Measurements from ENCODE around the gene YPEL2.

YPEL2 gene

GRCh38 chr17:59392973-59393679 is 61.7 kb downstream of the YPEL2 start:
- TF ChIP-seq FOXP2 (optimal IDR thresholded peaks at IDR 0.05; ENCODE audit: borderline replicate concordance, extremely low read depth, extremely low read length, insufficient read depth) (no peak), POLR2AphosphoS5 (IDR thresholded peaks at IDR 0.05; ENCODE audit: low read depth, low read length) (no peak), SIN3A (IDR thresholded peaks at IDR 0.05; ENCODE audit: borderline replicate concordance, insufficient read depth, low read length) (no peak), TAF1 (IDR thresholded peaks at IDR 0.05; ENCODE audit: borderline replicate concordance, insufficient read depth, low read length) (no peak)
- TF ChIP-seq, protein P1, sequence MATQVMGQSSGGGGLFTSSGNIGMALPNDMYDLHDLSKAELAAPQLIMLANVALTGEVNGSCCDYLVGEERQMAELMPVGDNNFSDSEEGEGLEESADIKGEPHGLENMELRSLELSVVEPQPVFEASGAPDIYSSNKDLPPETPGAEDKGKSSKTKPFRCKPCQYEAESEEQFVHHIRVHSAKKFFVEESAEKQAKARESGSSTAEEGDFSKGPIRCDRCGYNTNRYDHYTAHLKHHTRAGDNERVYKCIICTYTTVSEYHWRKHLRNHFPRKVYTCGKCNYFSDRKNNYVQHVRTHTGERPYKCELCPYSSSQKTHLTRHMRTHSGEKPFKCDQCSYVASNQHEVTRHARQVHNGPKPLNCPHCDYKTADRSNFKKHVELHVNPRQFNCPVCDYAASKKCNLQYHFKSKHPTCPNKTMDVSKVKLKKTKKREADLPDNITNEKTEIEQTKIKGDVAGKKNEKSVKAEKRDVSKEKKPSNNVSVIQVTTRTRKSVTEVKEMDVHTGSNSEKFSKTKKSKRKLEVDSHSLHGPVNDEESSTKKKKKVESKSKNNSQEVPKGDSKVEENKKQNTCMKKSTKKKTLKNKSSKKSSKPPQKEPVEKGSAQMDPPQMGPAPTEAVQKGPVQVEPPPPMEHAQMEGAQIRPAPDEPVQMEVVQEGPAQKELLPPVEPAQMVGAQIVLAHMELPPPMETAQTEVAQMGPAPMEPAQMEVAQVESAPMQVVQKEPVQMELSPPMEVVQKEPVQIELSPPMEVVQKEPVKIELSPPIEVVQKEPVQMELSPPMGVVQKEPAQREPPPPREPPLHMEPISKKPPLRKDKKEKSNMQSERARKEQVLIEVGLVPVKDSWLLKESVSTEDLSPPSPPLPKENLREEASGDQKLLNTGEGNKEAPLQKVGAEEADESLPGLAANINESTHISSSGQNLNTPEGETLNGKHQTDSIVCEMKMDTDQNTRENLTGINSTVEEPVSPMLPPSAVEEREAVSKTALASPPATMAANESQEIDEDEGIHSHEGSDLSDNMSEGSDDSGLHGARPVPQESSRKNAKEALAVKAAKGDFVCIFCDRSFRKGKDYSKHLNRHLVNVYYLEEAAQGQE (IDR thresholded peaks at IDR 0.05; ENCODE audit: insufficient read depth in 1 of 2, low read depth in 2 of 2, low read length in 2 of 2): no peak

DNA sequence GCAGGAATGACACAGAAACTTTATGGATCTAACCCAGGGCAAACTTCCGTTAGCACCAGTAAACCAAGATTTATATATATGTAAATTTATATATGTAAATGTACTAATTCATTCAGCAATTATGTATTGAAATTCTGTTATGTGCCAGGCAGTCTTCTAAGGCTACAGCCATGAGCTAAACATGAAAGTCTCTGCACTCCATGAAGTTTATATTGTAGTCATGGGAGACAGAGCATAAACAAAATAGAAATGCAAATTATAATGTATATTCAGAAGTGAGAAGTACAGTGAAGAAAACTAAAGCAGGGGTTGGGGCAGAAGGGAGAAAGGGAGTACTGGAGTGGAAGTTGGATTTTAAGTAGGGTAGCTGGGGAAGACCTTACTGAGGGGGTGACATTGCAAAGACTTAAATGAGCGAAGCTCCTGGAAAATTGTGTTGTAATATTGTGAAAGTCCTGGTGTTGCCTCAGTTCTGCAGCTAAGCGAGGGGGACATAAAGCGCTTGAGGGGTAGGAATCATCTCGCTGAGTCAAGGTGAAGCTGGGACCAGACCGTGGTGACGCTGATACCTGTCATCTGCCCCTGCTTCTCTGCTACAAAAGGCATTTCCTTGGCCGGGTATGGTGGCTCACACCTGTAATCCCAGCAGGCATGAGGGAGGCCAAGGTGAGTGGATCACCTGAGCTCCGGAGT is 64.8 kb downstream of the YPEL2 start:
- TF ChIP-seq SIN3A (IDR thresholded peaks at IDR 0.05; ENCODE audit: borderline replicate concordance, insufficient read depth, low read length) (no peak), FOXP2 (optimal IDR thresholded peaks at IDR 0.05; ENCODE audit: borderline replicate concordance, extremely low read depth, extremely low read length, insufficient read depth) (no peak), POLR2AphosphoS5 (IDR thresholded peaks at IDR 0.05; ENCODE audit: low read depth, low read length) (no peak), TAF1 (IDR thresholded peaks at IDR 0.05; ENCODE audit: borderline replicate concordance, insufficient read depth, low read length) (no peak)
- TF ChIP-seq, protein P1 (IDR thresholded peaks at IDR 0.05; ENCODE audit: insufficient read depth in 1 of 2, low read depth in 2 of 2, low read length in 2 of 2): no peak

- TF ChIP-seq TAF1 (IDR thresholded peaks at IDR 0.05; ENCODE audit: borderline replicate concordance, insufficient read depth, low read length): no peak
- no peak for TF ChIP-seq SIN3A (IDR thresholded peaks at IDR 0.05; ENCODE audit: borderline replicate concordance, insufficient read depth, low read length)
- TF ChIP-seq, protein P1 (IDR thresholded peaks at IDR 0.05; ENCODE audit: insufficient read depth in 1 of 2, low read depth in 2 of 2, low read length in 2 of 2): no peak
- no peak for TF ChIP-seq FOXP2 (optimal IDR thresholded peaks at IDR 0.05; ENCODE audit: borderline replicate concordance, extremely low read depth, extremely low read length, insufficient read depth)
- no peak for TF ChIP-seq POLR2AphosphoS5 (IDR thresholded peaks at IDR 0.05; ENCODE audit: low read depth, low read length)
Measured at GRCh38 chr17:59397316-59398073, 66.0 kb downstream of the YPEL2 start.

DNA sequence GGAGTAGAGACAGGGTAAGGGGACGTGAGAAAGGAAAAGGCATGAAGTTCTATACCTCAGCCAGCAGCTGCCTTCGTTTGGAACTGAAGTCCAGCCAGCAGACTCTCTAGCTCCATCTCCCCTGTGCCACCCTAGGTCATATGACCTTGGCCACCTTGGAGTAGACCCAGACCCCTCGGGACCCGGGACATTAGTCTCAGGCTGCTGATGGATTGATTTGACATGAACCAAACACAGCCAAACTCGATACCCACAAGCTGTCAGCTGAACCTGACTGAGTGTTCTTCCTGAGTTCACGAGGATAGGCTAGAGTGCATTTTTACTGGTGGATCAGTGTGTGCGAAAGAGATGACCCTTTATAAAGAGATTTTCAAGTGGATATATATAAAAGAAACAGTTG is 68.5 kb downstream of the YPEL2 start:
- TF ChIP-seq, protein P1 (IDR thresholded peaks at IDR 0.05; ENCODE audit: insufficient read depth in 1 of 2, low read depth in 2 of 2, low read length in 2 of 2): no peak
- TF ChIP-seq POLR2AphosphoS5 (IDR thresholded peaks at IDR 0.05; ENCODE audit: low read depth, low read length) (no peak), SIN3A (IDR thresholded peaks at IDR 0.05; ENCODE audit: borderline replicate concordance, insufficient read depth, low read length) (no peak), TAF1 (IDR thresholded peaks at IDR 0.05; ENCODE audit: borderline replicate concordance, insufficient read depth, low read length) (no peak), FOXP2 (optimal IDR thresholded peaks at IDR 0.05; ENCODE audit: borderline replicate concordance, extremely low read depth, extremely low read length, insufficient read depth) (no peak)

Data from PFSK-1 (cell line).